ENCODE data around the gene ARRDC3.

The ARRDC3 gene

DNA sequence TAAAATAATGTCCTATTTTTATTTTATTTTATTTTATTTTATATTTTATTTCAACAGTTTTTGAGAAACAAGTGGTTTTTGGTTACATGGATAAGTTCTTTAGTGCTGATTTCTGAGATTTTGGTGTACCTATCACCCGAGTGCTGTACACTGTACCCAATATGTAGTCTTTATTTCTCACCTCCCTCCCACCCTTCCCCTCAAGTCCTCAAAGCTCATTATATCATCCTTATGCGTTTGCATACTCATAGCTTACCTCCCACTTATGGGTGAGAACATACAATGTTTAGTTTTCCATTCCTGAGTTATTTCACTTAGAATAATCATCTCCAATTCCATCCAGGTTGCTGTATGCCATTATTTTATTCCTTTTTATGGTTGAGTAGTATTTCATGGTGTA lies 63.5 kb downstream of the ARRDC3 start:
- TF ChIP-seq, protein P1, sequence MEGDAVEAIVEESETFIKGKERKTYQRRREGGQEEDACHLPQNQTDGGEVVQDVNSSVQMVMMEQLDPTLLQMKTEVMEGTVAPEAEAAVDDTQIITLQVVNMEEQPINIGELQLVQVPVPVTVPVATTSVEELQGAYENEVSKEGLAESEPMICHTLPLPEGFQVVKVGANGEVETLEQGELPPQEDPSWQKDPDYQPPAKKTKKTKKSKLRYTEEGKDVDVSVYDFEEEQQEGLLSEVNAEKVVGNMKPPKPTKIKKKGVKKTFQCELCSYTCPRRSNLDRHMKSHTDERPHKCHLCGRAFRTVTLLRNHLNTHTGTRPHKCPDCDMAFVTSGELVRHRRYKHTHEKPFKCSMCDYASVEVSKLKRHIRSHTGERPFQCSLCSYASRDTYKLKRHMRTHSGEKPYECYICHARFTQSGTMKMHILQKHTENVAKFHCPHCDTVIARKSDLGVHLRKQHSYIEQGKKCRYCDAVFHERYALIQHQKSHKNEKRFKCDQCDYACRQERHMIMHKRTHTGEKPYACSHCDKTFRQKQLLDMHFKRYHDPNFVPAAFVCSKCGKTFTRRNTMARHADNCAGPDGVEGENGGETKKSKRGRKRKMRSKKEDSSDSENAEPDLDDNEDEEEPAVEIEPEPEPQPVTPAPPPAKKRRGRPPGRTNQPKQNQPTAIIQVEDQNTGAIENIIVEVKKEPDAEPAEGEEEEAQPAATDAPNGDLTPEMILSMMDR (IDR thresholded peaks at IDR 0.05; ENCODE audit: borderline replicate concordance, insufficient read depth, low read depth, low read length) = no peak
- no peak overlapping the region for H3K4me3 ChIP-seq (ENCODE audit: low read depth, low read length)

DNA sequence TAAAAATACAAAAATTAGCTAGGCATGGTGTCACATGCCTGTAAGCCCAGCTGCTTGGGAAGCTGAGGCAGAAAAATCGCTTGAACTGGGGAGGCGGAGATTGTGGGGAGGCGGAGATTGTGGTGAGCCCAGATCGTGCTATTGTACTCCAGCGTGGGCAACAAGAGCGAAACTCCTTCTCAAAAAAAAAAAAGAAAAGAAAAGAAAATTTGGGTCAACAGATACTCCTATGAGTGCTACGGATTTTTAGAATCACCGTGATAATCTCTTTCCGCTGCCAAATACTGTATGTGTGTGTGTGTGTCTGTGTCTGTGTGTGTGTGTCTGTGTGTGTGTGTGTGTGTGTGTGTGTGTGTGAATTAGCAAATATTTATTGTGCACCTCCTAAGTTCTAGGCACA lies 64.4 kb downstream of the ARRDC3 start:
- TF ChIP-seq, protein P1 (IDR thresholded peaks at IDR 0.05; ENCODE audit: borderline replicate concordance, insufficient read depth, low read depth, low read length) = no peak
- no peak overlapping the region for H3K4me3 ChIP-seq (ENCODE audit: low read depth, low read length)
